ENCODE measurements around the gene UCHL3. TPM values are rescaled to one million over a fixed set of nuclear protein-coding genes. Genes with fewer than 3 reads are reported as not detected.
"Not testable (repeated sequence)": the region's sequence is repeated elsewhere in the genome, so short reads cannot be mapped to it uniquely, and the experiment has no call there.

Gene UCHL3
- total RNA-seq, result 40.4 TPM

GRCh38 chr13:75549262-75550158 is at the start of gene UCHL3:
Gene UCHL3, plus strand, starts transcription at chr13:75549791. Its CDS starts 30 bp downstream, at chr13:75549821.
- peak; percentile 93 for DNase-seq

- no peak for DNase-seq
These were observed 44.3 kb upstream of the UCHL3 start for GRCh38 chr13:75505327-75505726.

- DNase-seq, result no peak
These were observed 43.6 kb upstream of the UCHL3 start for GRCh38 chr13:75506018-75506417.

- DNase-seq, result no peak
These were observed 42.3 kb upstream of the UCHL3 start for GRCh38 chr13:75507027-75508001.

GRCh38 chr13:75508002-75508548 is 41.5 kb upstream of the UCHL3 start:
- no peak for DNase-seq

- DNase-seq, result no peak
These were observed 38.5 kb upstream of the UCHL3 start for GRCh38 chr13:75511051-75511625.

- DNase-seq, result no peak
These were observed 37.3 kb upstream of the UCHL3 start for GRCh38 chr13:75512253-75512652.

- DNase-seq, result no peak
These were observed 36.3 kb upstream of the UCHL3 start for GRCh38 chr13:75513271-75513670.

- no peak for DNase-seq
These were observed 35.3 kb upstream of the UCHL3 start for GRCh38 chr13:75514080-75514995.

GRCh38 chr13:75518439-75519088 is 31.0 kb upstream of the UCHL3 start:
- DNase-seq, result no peak

- no peak for DNase-seq
These were observed 27.6 kb upstream of the UCHL3 start for GRCh38 chr13:75521956-75522355.

- DNase-seq, result no peak
These were observed 19.0 kb upstream of the UCHL3 start for GRCh38 chr13:75530549-75530961.

- no peak for DNase-seq
These were observed 15.7 kb upstream of the UCHL3 start for GRCh38 chr13:75533861-75534260.

GRCh38 chr13:75537401-75538365 is 11.9 kb upstream of the UCHL3 start, which contains the start of gene COMMD6:
Gene COMMD6, minus strand, starts transcription at chr13:75537841. Its CDS starts 36 bp downstream, at chr13:75537805.
- peak; percentile 63 for DNase-seq

GRCh38 chr13:75541287-75541686 is 8.3 kb upstream of the UCHL3 start:
- no peak for DNase-seq

- DNase-seq, result no peak
These were observed 7.6 kb upstream of the UCHL3 start for GRCh38 chr13:75541961-75542360.

- no peak for DNase-seq
These were observed 4.8 kb upstream of the UCHL3 start for GRCh38 chr13:75544681-75545330.

- DNase-seq, result not testable (repeated sequence)
These were observed 4.2 kb upstream of the UCHL3 start for GRCh38 chr13:75545386-75545785.

- no peak for DNase-seq
These were observed 1.7 kb upstream of the UCHL3 start for GRCh38 chr13:75547917-75548316.
